Fibroblast of skin of left quadriceps (primary cell): ENCODE data around the gene CGB5.
"Not testable (repeated sequence)": the region's sequence is repeated elsewhere in the genome, so short reads cannot be mapped to it uniquely, and the experiment has no call there.

Source experiments
- DNase-seq, 2 experiments: peaks; one replicate each; pipeline ENCODE4 v3.0.0-alpha.2; 2013; ENCODE audit warnings: low read depth in 2 of 2

Gene CGB5

GRCh38 chr19:49020931-49021895 is 22.4 kb upstream of the CGB5 start:
- DNase-seq, result no peak

GRCh38 chr19:49022116-49022515 is 21.5 kb upstream of the CGB5 start:
- DNase-seq, result no peak

GRCh38 chr19:49024233-49024632 is 19.4 kb upstream of the CGB5 start, which contains the start of gene CGB3:
Gene CGB3 (minus strand): TSS chr19:49024333. CDS start chr19:49023971, 362 bp downstream.
- not testable (repeated sequence) for DNase-seq

- not testable (repeated sequence) for DNase-seq
These were observed 18.6 kb upstream of the CGB5 start for GRCh38 chr19:49025088-49025487.

GRCh38 chr19:49025599-49025998 is 18.0 kb upstream of the CGB5 start:
- not testable (repeated sequence) for DNase-seq

GRCh38 chr19:49028686-49029085 is 15.0 kb upstream of the CGB5 start:
- DNase-seq, result not testable (repeated sequence)

- not testable (repeated sequence) for DNase-seq
These were observed 13.9 kb upstream of the CGB5 start for GRCh38 chr19:49029749-49030148.

GRCh38 chr19:49030323-49030722 is 13.3 kb upstream of the CGB5 start:
- DNase-seq, result not testable (repeated sequence)

- not testable (repeated sequence) for DNase-seq
These were observed 11.9 kb upstream of the CGB5 start, which contains the start of gene CGB2 for GRCh38 chr19:49031642-49032301. Gene CGB2 (plus strand): TSS chr19:49031890. CDS start chr19:49032096, 206 bp downstream.

GRCh38 chr19:49036815-49037214 is 6.8 kb upstream of the CGB5 start, which contains the start of gene CGB1:
Gene CGB1 (minus strand): TSS chr19:49036895. CDS start chr19:49036711, 184 bp downstream.
- not testable (repeated sequence) for DNase-seq

- DNase-seq, result not testable (repeated sequence)
These were observed 5.5 kb upstream of the CGB5 start for GRCh38 chr19:49038111-49038510.

- not testable (repeated sequence) for DNase-seq
These were observed 4.9 kb upstream of the CGB5 start for GRCh38 chr19:49038557-49039276.

- DNase-seq, result not testable (repeated sequence)
These were observed 3.9 kb upstream of the CGB5 start for GRCh38 chr19:49039736-49040135.

GRCh38 chr19:49042177-49042576 is 1.5 kb upstream of the CGB5 start:
- DNase-seq, result no peak

- DNase-seq, result not testable (repeated sequence)
These were observed 982 bp upstream of the CGB5 start for GRCh38 chr19:49042666-49043065.

- DNase-seq, result not testable (repeated sequence)
These were observed 5.4 kb downstream of the CGB5 start, which contains the start of gene CGB8 for GRCh38 chr19:49049011-49049410. Gene CGB8 (minus strand): TSS chr19:49049111. CDS start chr19:49048739, 372 bp downstream.

GRCh38 chr19:49049834-49050233 is 6.2 kb downstream of the CGB5 start:
- DNase-seq, result not testable (repeated sequence)

GRCh38 chr19:49050376-49051033 is 6.9 kb downstream of the CGB5 start:
- DNase-seq, result not testable (repeated sequence)

- DNase-seq, result no peak
These were observed 12.7 kb downstream of the CGB5 start for GRCh38 chr19:49056101-49056901.
